MCF 10A (cell line): ENCODE data around the gene GAGE12J. TPM values are rescaled to one million over a fixed set of nuclear protein-coding genes. Genes with fewer than 3 reads are reported as not detected.
A peak's percentile ranks its signal among the peaks of the same experiment; 100 is the strongest.
"Not testable (repeated sequence)": the region's sequence is repeated elsewhere in the genome, so short reads cannot be mapped to it uniquely, and the experiment has no call there.

ENCODE experiments used
- Bru-seq: library from RNA; stranded (reverse); fragments of 400-500 nt; gene quantifications from one replicate; lab custom pipeline; 2021; lab: Mats Ljungman, UMichigan
- BruChase-seq, 2 experiments: library from RNA; stranded (reverse); fragments of 400-500 nt; gene quantifications; one replicate each; lab custom pipeline; 2021; lab: Mats Ljungman, UMichigan
- BruUV-seq: library from RNA; stranded (reverse); fragments of 400-500 nt; replicated peaks from 2 replicates; lab custom pipeline; 2021; lab: Mats Ljungman, UMichigan
- CTCF ChIA-PET: fragments of 300-600 bp; sonication (Branson Sonifier 250); formaldehyde crosslinking; extraction: SDS; loops from one replicate; lab custom pipeline; 2021; ENCODE audit warnings: antibody characterized with exemption, inconsistent platforms; lab: Yijun Ruan, JAX
- POLR2A ChIA-PET: fragments of 300-600, 350-650 bp; sonication (Branson Sonifier 250); formaldehyde crosslinking; extraction: SDS; loops from one replicate; lab custom pipeline; 2020; ENCODE audit warnings: antibody characterized with exemption, inconsistent platforms; lab: Yijun Ruan, JAX
- DNase-seq: peaks from one replicate; pipeline ENCODE4 v3.0.0-alpha.2; 2018; ENCODE audit not compliant: unreplicated experiment
- H3K27ac Mint-ChIP-seq: one replicate; pipeline ENCODE4 v1.8.0; 2022; ENCODE audit warnings: mild to moderate bottlenecking, low read depth, mixed read lengths; ENCODE audit not compliant: unreplicated experiment
- H3K27me3 Mint-ChIP-seq: one replicate; pipeline ENCODE4 v1.8.0; 2022; ENCODE audit warnings: mixed read lengths; ENCODE audit not compliant: insufficient read depth, unreplicated experiment
- H3K36me3 Mint-ChIP-seq: one replicate; pipeline ENCODE4 v1.8.0; 2022; ENCODE audit warnings: mild to moderate bottlenecking, moderate library complexity, mixed read lengths; ENCODE audit not compliant: insufficient read depth, unreplicated experiment
- H3K4me1 Mint-ChIP-seq: one replicate; pipeline ENCODE4 v1.8.0; 2022; ENCODE audit warnings: mixed read lengths; ENCODE audit not compliant: insufficient read depth, unreplicated experiment
- H3K4me3 Mint-ChIP-seq: one replicate; pipeline ENCODE4 v1.8.0; 2022; ENCODE audit warnings: mild to moderate bottlenecking, moderate library complexity, mixed read lengths; ENCODE audit not compliant: unreplicated experiment
- H3K9me3 Mint-ChIP-seq: one replicate; pipeline ENCODE4 v1.8.0; 2022; ENCODE audit warnings: mixed read lengths; ENCODE audit not compliant: unreplicated experiment
- CTCF ChIP-seq: fragments of 200-600 bp; IDR thresholded peaks from one replicate; pipeline ENCODE4 v1.8.0; 2022; ENCODE audit warnings: antibody characterized with exemption, mild to moderate bottlenecking; ENCODE audit not compliant: unreplicated experiment
- intact Hi-C: fragments of 100-400 bp; cut with micrococcal nuclease; formaldehyde crosslinking; loops from 2 replicates; pipeline ENCODE4 v1.14.1; 2022
- long read RNA-seq: library from polyadenylated mRNA; stranded (forward); transcript quantifications from one replicate; pipeline ENCODE4 v2.0.0, GENCODE V29; 2022
- total RNA-seq: library from RNA; stranded (reverse); gene quantifications from 2 replicates; pipeline ENCODE4 v1.2.3, GENCODE V29; 2022

GAGE12J gene
- total RNA-seq (not detected in 2 replicates), Bru-seq, nascent RNA (percentile 10 among the genes with signal in this experiment), BruChase-seq, experiment 1, labeled RNA remaining after a 6-hour chase (percentile 9 among the genes with signal in this experiment), BruChase-seq, experiment 2, labeled RNA remaining after a 2-hour chase (not detected)
- long read RNA-seq = 0 reads

- DNase-seq, POLR2A ChIA-PET, H3K36me3 Mint-ChIP-seq, H3K9me3 Mint-ChIP-seq, BruUV-seq, H3K27ac Mint-ChIP-seq, intact Hi-C loops, CTCF ChIA-PET, H3K4me3 Mint-ChIP-seq, H3K4me1 Mint-ChIP-seq, H3K27me3 Mint-ChIP-seq: not testable (repeated sequence)
Observed at GRCh38 chrX:49321737-49322136, at the start of gene GAGE12J. Gene GAGE12J (plus strand): TSS chrX:49322037. CDS start chrX:49323194, 1,157 bp downstream.

- BruUV-seq = no TSS peak
- no peak overlapping the region for H3K27ac Mint-ChIP-seq
- H3K4me1 Mint-ChIP-seq = peaks cover 12% of the 10 kb centered on the region
- CTCF ChIA-PET = no interaction called here
- no peak overlapping the region for H3K4me3 Mint-ChIP-seq
- no peaks in the 10 kb centered on the region for H3K36me3 Mint-ChIP-seq
- POLR2A ChIA-PET = interaction anchor here (0.6 kb wide), 2 partner anchors 1485 to 1556 kb away, joined by 3 read pairs; no protein-coding TSS in a partner anchor
- H3K9me3 Mint-ChIP-seq = peaks cover 7% of the 10 kb centered on the region
- intact Hi-C loops = no loop called here
- TF ChIP-seq CTCF = no peak
- no peak for DNase-seq
- H3K27me3 Mint-ChIP-seq = no peaks in the 10 kb centered on the region
Observed at GRCh38 chrX:49272421-49272820, 49.4 kb upstream of the GAGE12J start.

GRCh38 chrX:49273181-49273727, 48.6 kb upstream of the GAGE12J start:
- intact Hi-C loops = no loop called here
- CTCF ChIA-PET = no interaction called here
- Mint-ChIP-seq H3K27ac (no peak overlapping the region), H3K9me3 (peaks cover 3% of the 10 kb centered on the region), H3K4me3 (no peak overlapping the region), H3K27me3 (no peaks in the 10 kb centered on the region), H3K36me3 (no peaks in the 10 kb centered on the region), H3K4me1 (peaks cover 8% of the 10 kb centered on the region)
- POLR2A ChIA-PET = interaction anchor here (0.6 kb wide), 1 partner anchor 12 kb away, joined by 3 read pairs; no protein-coding TSS in a partner anchor
- BruUV-seq = no TSS peak
- TF ChIP-seq CTCF = no peak
- DNase-seq = no peak

- no peak for DNase-seq
- no TSS peak for BruUV-seq
- intact Hi-C loops = no loop called here
- Mint-ChIP-seq H3K4me1 (peaks cover 3% of the 10 kb centered on the region), H3K9me3 (no peaks in the 10 kb centered on the region), H3K27me3 (no peaks in the 10 kb centered on the region), H3K36me3 (no peaks in the 10 kb centered on the region), H3K27ac (no peak overlapping the region), H3K4me3 (no peak overlapping the region)
- POLR2A ChIA-PET = interaction anchor here (0.6 to 1.9 kb wide), 3 partner anchors 49 to 121 kb away, joined by 3 to 4 read pairs (median 3); no protein-coding TSS in a partner anchor
- TF ChIP-seq CTCF = no peak
- CTCF ChIA-PET = interaction anchor here (0.6 kb wide), 1 partner anchor 8 kb away, joined by 3 read pairs; no protein-coding TSS in a partner anchor
Observed at GRCh38 chrX:49276207-49276606, 45.6 kb upstream of the GAGE12J start.
